BE2C (cell line): ENCODE measurements around the gene OR5B21.

ENCODE experiments used
- DNase-seq: peaks from one replicate; pipeline ENCODE4 v3.0.0-alpha.2; 2020
- H3K27me3 ChIP-seq: fragments of 250-450 bp; sonication (Bioruptor Pico); 2 replicates; pipeline ENCODE4 v1.5.1; 2020; ENCODE audit warnings: mild to moderate bottlenecking
- H3K36me3 ChIP-seq: fragments of 250-450 bp; sonication (Bioruptor Pico); 2 replicates; pipeline ENCODE4 v1.5.1; 2020; ENCODE audit warnings: mild to moderate bottlenecking
- H3K4me1 ChIP-seq: fragments of 250-450 bp; sonication (Bioruptor Pico); 2 replicates; pipeline ENCODE4 v1.5.1; 2020
- H3K4me3 ChIP-seq: 2 replicates; pipeline ENCODE4 v1.5.1; 2011; ENCODE audit warnings: low read depth, low read length
- H3K9me3 ChIP-seq: fragments of 250-450 bp; sonication (Bioruptor Pico); 2 replicates; pipeline ENCODE4 v1.5.1; 2020
- TF ChIP-seq, protein P1 (sequence below): IDR thresholded peaks from 2 replicates; pipeline ENCODE4 v1.5.1; 2012; ENCODE audit warnings: mild to moderate bottlenecking, low read depth, low read length

The OR5B21 gene

DNA sequence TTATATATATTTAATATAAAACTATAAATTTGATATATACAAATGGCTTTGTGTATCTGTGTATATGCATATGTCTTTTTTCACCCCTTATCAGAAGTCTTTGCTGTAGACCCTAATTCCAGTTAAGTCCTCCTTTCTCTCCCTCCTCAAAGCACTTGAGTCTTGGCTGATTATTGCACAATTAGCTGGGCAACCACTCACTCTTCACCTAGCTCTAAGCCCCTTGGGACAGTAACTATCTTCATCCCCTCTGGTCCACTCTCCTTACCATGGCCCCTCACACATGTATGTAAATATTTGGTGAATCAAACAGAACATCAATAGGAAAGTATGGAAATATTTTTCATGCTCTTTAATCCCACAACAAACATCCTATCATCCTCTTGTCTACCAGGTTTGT lies 909 bp upstream of the OR5B21 start:
- no peaks in the 10 kb centered on the region for H3K36me3 ChIP-seq
- H3K27me3 ChIP-seq = no peaks in the 10 kb centered on the region
- no peak overlapping the region for H3K4me3 ChIP-seq
- no peak for DNase-seq
- TF ChIP-seq, protein P1, sequence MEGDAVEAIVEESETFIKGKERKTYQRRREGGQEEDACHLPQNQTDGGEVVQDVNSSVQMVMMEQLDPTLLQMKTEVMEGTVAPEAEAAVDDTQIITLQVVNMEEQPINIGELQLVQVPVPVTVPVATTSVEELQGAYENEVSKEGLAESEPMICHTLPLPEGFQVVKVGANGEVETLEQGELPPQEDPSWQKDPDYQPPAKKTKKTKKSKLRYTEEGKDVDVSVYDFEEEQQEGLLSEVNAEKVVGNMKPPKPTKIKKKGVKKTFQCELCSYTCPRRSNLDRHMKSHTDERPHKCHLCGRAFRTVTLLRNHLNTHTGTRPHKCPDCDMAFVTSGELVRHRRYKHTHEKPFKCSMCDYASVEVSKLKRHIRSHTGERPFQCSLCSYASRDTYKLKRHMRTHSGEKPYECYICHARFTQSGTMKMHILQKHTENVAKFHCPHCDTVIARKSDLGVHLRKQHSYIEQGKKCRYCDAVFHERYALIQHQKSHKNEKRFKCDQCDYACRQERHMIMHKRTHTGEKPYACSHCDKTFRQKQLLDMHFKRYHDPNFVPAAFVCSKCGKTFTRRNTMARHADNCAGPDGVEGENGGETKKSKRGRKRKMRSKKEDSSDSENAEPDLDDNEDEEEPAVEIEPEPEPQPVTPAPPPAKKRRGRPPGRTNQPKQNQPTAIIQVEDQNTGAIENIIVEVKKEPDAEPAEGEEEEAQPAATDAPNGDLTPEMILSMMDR = no peak
- no peaks in the 10 kb centered on the region for H3K9me3 ChIP-seq
- no peaks in the 10 kb centered on the region for H3K4me1 ChIP-seq

DNA sequence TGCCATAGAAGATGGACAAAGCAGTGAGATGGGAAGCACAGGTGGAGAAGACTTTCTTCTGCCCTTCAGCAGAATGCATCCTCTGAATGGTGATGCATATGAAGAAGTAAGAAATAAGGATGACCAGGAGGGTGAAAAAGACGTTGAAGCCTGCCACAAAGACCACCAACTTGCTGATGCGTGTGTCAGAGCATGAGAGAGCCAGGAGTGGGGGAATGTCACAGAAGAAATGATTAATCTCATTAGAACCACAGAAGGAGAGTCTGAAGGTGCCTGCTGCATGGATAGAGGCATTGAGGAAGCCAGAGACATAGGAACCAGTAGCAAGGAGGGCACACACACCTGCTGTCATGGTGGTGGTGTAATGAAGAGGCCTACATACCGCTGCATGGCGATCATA lies 550 bp downstream of the OR5B21 start:
- no peaks in the 10 kb centered on the region for H3K9me3 ChIP-seq
- no peaks in the 10 kb centered on the region for H3K4me1 ChIP-seq
- H3K4me3 ChIP-seq = no peak overlapping the region
- TF ChIP-seq, protein P1 = no peak
- DNase-seq = no peak
- H3K27me3 ChIP-seq = no peaks in the 10 kb centered on the region
- no peaks in the 10 kb centered on the region for H3K36me3 ChIP-seq

DNA sequence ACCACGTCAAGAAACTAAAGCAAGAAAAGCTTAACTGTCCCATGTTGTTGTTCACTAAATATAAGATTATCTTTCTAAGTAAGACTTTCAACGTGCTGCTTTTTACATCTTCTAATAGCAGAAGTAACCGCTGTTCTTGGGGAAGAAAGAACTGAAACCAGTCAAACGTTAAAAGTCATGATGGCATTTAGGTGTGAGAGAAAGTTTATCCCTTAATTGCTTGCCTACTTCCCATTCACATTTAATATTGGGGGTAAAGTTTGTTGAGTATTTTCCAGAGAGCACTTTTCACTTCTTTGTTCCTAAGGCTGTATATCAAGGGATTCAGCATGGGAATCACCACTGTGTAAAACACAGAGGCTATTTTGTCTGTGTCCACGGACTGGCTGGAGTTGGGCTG lies 970 bp downstream of the OR5B21 start:
- Histone ChIP-seq H3K9me3 (no peaks in the 10 kb centered on the region), H3K4me1 (no peaks in the 10 kb centered on the region), H3K27me3 (no peaks in the 10 kb centered on the region), H3K36me3 (no peaks in the 10 kb centered on the region), H3K4me3 (no peak overlapping the region)
- DNase-seq = no peak
- TF ChIP-seq, protein P1 = no peak

DNA sequence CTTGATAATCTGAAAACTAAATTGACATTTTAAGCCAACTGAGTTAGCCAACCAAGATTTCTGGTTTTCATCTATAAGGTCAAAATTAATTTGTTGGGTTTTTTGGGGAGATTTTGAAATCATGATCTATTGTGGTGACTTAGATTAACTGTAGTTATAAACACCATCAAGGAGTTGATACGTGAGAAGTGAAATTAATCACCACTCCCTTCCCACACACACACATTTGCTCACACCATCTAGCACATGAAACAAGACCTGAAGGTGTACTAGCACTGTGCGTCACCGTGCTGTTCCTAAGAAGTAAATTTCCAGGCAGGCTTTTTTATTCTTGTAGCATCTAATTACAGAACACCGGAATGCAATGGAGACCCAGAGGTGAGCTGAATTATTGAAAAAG lies 2.1 kb downstream of the OR5B21 start:
- TF ChIP-seq, protein P1 = no peak
- no peaks in the 10 kb centered on the region for H3K9me3 ChIP-seq
- H3K4me3 ChIP-seq = no peak overlapping the region
- no peaks in the 10 kb centered on the region for H3K4me1 ChIP-seq
- DNase-seq = no peak
- H3K36me3 ChIP-seq = no peaks in the 10 kb centered on the region
- H3K27me3 ChIP-seq = no peaks in the 10 kb centered on the region

DNA sequence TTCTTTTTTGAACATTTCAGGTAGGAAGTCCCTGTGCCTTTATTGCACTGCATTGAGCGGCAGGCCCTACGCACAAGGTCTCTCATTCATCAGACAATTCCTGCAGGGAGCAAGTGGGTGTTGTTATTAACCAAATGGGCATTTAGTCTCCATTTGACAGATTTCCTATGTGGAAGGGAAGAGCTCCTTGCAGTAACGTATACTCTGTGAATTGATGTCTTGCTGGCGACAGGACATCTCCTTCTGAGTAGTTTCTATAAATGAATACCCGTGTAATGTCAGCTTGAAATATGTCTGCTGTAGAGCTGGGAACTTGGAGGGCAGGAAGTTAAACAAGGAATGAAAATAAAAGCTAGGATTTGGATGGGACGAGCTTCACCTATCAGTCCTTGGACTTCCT lies 3.7 kb downstream of the OR5B21 start:
- H3K36me3 ChIP-seq = no peaks in the 10 kb centered on the region
- no peak overlapping the region for H3K4me3 ChIP-seq
- no peak for DNase-seq
- no peaks in the 10 kb centered on the region for H3K9me3 ChIP-seq
- H3K4me1 ChIP-seq = no peaks in the 10 kb centered on the region
- TF ChIP-seq, protein P1 = no peak
- H3K27me3 ChIP-seq = no peaks in the 10 kb centered on the region

DNA sequence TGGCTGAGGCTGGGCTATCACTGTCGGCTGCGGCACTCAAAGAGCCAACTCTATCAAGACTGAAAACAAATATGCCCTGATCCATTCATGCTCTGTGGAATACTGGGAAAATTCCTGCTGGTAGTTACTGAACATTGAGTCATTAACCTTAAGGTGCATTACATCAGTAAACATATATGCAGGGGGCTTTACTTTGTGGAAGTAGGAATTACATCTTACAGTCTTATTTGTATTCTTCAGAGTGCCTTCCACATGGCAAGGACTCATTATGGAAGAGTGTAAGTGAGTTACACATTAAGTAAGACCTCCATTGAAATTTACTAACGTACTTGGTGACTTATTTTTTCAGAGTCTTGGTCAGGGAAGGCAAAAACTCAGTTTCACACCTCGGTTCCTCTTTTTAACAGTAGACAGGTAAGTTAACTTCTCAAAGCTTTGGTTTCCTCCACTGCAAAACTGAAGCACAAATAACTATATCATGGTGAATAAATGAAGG lies 4.5 kb downstream of the OR5B21 start:
- Histone ChIP-seq H3K4me3 (no peak overlapping the region), H3K9me3 (no peaks in the 10 kb centered on the region), H3K36me3 (no peaks in the 10 kb centered on the region), H3K27me3 (no peaks in the 10 kb centered on the region), H3K4me1 (no peaks in the 10 kb centered on the region)
- TF ChIP-seq, protein P1 = no peak
- DNase-seq = no peak
